Mesodermal cell (in vitro differentiated cells): Measurements from ENCODE around the gene KIAA1549.

Experiments
- H3K27ac ChIP-seq: 2 replicates; pipeline ENCODE4 v1.7.0; 2013; ENCODE audit warnings: mild to moderate bottlenecking, low read depth, low read length, moderate library complexity; ENCODE audit not compliant: severe bottlenecking
- H3K36me3 ChIP-seq: 2 replicates; pipeline ENCODE4 v1.7.1; 2013; ENCODE audit warnings: mild to moderate bottlenecking, low read length, moderate library complexity; ENCODE audit not compliant: control insufficient read depth, insufficient read depth
- H3K4me1 ChIP-seq: one replicate; pipeline ENCODE4 v1.7.1; 2013; ENCODE audit warnings: mild to moderate bottlenecking, low read length; ENCODE audit not compliant: insufficient read depth, control insufficient read depth, poor library complexity, severe bottlenecking
- H3K4me3 ChIP-seq: 2 replicates; pipeline ENCODE4 v1.7.0; 2013; ENCODE audit warnings: low read length, control low read depth, mild to moderate bottlenecking; ENCODE audit not compliant: insufficient read depth, poor library complexity, severe bottlenecking; ENCODE audit errors: extremely low read depth
- H3K9me3 ChIP-seq: 2 replicates; pipeline ENCODE4 v1.7.1; 2013; ENCODE audit warnings: mild to moderate bottlenecking, low read length, moderate library complexity; ENCODE audit not compliant: control insufficient read depth
- WGBS, 2 experiments: methylation state at CpG; one replicate each; pipeline ENCODE4 v1.1.5; 2013; ENCODE audit warnings: missing lambda C conversion rate in 2 of 2; ENCODE audit not compliant: insufficient coverage in 2 of 2; 5-methylcytosine and 5-hydroxymethylcytosine counted together

KIAA1549 gene

DNA sequence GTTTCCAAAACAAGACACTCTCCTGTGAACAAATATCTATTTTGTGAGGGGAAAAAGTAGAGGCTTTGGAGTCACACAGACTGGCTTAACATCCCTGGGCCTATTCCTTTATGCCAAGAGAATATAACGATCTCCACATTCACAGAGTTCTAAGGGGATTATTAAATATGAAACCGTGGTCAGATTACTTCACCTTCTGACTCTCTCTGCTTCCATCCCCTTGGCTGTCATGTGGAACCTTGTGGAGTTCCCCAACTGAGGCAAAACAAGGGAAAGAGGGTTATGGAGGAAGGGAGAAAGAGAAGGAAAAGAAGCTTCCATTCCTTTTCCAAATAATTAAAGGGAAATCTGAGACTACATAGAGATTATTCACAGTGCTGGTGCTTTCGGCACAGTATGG lies 127.7 kb downstream of the KIAA1549 start:
- no peaks in the 10 kb centered on the region for H3K9me3 ChIP-seq
- no CpG with 5 or more reads among the region's 3 CpGs for WGBS, 2 experiments
- H3K36me3 ChIP-seq: peaks cover 42% of the 10 kb centered on the region
- H3K4me3 ChIP-seq: no peak overlapping the region
- H3K27ac ChIP-seq: no peak overlapping the region
- H3K4me1 ChIP-seq: no peaks in the 10 kb centered on the region

GRCh38 chr7:138852469-138852868 lies 128.7 kb downstream of the KIAA1549 start:
- H3K4me3 ChIP-seq: no peak overlapping the region
- H3K4me1 ChIP-seq: no peaks in the 10 kb centered on the region
- no peak overlapping the region for H3K27ac ChIP-seq
- WGBS, 2 experiments: 92 to 94% methylated on average over 4 to 5 of the region's 5 CpGs
- peaks cover 39% of the 10 kb centered on the region for H3K36me3 ChIP-seq
- no peaks in the 10 kb centered on the region for H3K9me3 ChIP-seq

GRCh38 chr7:138849701-138850100 lies 131.5 kb downstream of the KIAA1549 start:
- 94 to 100% methylated on average over 3 to 4 of the region's 5 CpGs for WGBS, 2 experiments
- Histone ChIP-seq H3K4me1 (no peaks in the 10 kb centered on the region), H3K4me3 (no peak overlapping the region), H3K27ac (no peak overlapping the region), H3K36me3 (peaks cover 30% of the 10 kb centered on the region), H3K9me3 (no peaks in the 10 kb centered on the region)

- Histone ChIP-seq H3K9me3 (no peaks in the 10 kb centered on the region), H3K27ac (no peak overlapping the region), H3K36me3 (peaks cover 42% of the 10 kb centered on the region), H3K4me1 (no peaks in the 10 kb centered on the region), H3K4me3 (no peak overlapping the region)
- 80 to 90% methylated on average over 2 of the region's 3 CpGs for WGBS, 2 experiments
Measured at GRCh38 chr7:138848056-138848980, 132.9 kb downstream of the KIAA1549 start.

DNA sequence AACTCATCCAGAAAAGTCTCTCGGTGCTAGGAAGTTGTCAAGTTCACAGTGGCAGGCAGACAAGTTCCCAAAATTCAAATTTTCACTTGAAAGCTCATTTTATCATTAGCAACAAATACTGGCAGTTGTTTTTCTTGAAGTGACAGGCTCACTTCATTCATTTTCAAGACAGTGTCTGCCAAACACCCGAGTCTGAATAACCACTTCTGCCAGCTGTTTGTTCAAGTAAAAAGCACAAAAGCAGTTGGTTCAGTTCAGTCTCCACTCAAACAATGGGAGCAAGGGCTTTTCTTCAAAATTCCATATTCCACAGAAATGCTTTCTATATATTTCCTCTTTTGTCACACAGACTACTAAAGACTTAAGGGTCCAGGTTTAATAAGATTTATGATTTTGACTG lies 135.5 kb downstream of the KIAA1549 start:
- H3K4me1 ChIP-seq: peaks cover 8% of the 10 kb centered on the region
- WGBS, 2 experiments: 82 to 93% methylated on average over 2 of the region's 2 CpGs
- H3K36me3 ChIP-seq: peaks cover 46% of the 10 kb centered on the region
- H3K27ac ChIP-seq: no peak overlapping the region
- no peaks in the 10 kb centered on the region for H3K9me3 ChIP-seq
- H3K4me3 ChIP-seq: no peak overlapping the region

DNA sequence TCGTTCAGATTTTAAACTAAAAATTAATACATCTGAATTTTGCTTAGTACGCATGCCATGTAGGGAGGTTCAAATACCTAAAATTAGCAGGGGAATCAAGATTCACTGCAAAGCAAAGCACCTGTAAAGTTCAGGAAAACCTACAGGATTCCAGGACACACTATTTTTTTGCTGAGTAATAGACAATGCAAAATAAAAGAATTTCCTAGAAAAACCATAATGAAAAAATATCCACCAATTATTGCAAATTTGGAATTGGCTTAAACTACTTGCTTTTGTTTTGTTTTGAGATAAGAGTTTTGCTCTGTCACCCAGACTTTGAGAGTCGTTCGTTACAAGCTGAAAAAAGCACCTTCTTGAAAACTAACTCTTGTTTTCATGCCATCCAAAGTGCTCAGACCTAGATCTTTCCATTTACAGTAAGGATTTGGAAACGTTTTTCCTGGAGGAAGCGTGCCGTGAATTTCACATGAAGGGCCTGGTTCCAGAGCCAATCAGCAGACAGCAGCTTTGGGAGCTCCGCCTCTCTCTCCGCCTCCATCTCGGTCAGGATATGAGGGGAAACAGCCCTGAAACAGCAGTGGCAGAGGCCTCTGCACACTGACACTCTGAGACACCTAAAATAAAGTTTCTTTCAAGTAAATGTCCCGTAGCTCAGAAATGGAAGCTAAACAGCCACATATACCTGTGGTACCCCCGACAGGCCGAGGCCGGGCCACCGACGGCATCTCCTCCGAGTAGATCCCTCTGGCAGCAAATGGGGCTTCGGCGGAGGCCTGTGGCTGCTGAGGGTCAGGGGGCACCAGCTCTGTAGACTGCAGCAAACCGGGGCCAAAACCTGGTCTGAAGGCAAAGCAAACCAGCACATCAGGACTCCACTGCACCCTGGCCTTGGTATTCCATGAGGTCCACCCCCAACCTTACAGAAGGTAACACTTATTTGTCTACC lies 137.3 kb downstream of the KIAA1549 start:
- Histone ChIP-seq H3K9me3 (no peaks in the 10 kb centered on the region), H3K27ac (no peak overlapping the region), H3K4me1 (peaks cover 8% of the 10 kb centered on the region), H3K4me3 (no peak overlapping the region), H3K36me3 (peaks cover 44% of the 10 kb centered on the region)
- 90 to 92% methylated on average over 16 of the region's 20 CpGs for WGBS, 2 experiments

- WGBS, 2 experiments: 65 to 71% methylated on average over 6 to 11 of the region's 12 CpGs
- H3K4me3 ChIP-seq: no peak overlapping the region
- H3K9me3 ChIP-seq: no peaks in the 10 kb centered on the region
- H3K27ac ChIP-seq: peak overlapping the region; percentile 67
- H3K4me1 ChIP-seq: peaks cover 8% of the 10 kb centered on the region
- H3K36me3 ChIP-seq: peaks cover 54% of the 10 kb centered on the region
Measured at GRCh38 chr7:138842111-138842510, 139.1 kb downstream of the KIAA1549 start.

DNA sequence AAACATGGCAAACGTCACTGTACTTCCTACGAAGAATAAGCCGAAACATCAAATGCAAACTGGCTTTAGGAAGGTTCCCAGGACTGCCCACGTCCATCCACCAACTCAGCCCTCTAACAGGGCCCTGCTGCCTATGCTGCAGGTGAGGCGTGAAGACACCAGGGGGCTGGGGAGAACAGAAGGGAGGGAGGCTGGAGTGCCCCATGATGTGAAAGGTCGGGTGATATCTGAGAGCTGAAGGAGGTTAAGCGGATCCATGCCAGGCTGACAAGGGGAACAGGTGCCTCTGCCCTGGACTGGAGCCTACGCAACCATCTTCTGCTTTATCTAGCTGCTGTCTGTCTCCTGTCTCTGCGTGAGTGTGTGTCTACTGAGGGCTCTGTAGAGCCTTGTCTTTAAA lies 143.0 kb downstream of the KIAA1549 start:
- no peak overlapping the region for H3K4me3 ChIP-seq
- no peak overlapping the region for H3K27ac ChIP-seq
- 88 to 93% methylated on average over 5 to 8 of the region's 9 CpGs for WGBS, 2 experiments
- peaks cover 64% of the 10 kb centered on the region for H3K36me3 ChIP-seq
- H3K9me3 ChIP-seq: no peaks in the 10 kb centered on the region
- peaks cover 8% of the 10 kb centered on the region for H3K4me1 ChIP-seq

- peaks cover 64% of the 10 kb centered on the region for H3K36me3 ChIP-seq
Measured at GRCh38 chr7:138837627-138838026, 143.6 kb downstream of the KIAA1549 start.

DNA sequence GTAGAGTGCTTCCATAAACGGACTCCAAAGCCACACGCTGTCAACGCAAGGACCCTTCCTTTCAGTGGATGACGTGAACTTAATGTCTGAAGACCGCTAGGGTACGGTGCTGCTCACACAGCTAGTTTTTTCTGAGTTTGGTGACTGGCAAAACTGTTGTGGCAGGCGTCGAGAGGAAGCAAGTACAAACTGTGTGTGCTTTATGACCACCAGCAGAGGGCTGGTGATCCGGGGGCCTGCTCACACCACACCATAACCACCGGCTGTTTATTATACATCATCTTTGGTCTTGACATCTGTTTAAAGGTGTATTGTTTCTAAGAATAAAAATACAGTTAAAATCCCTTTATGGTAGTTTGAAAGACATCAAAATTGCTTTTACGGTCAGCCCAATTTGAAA lies 146.1 kb downstream of the KIAA1549 start:
- peaks cover 46% of the 10 kb centered on the region for H3K36me3 ChIP-seq

More at GRCh38 chr7:138837627-138838026, 143.6 kb downstream of the KIAA1549 start:
- Histone ChIP-seq H3K27ac (no peak overlapping the region), H3K9me3 (no peaks in the 10 kb centered on the region), H3K4me3 (no peak overlapping the region), H3K4me1 (peaks cover 8% of the 10 kb centered on the region)
- WGBS, 2 experiments: 96 to 97% methylated on average over 13 of the region's 13 CpGs

More for the DNA sequence above, 146.1 kb downstream of the KIAA1549 start:
- 90 to 97% methylated on average over 6 to 9 of the region's 11 CpGs for WGBS, 2 experiments
- Histone ChIP-seq H3K9me3 (no peaks in the 10 kb centered on the region), H3K4me3 (no peak overlapping the region), H3K27ac (no peak overlapping the region), H3K4me1 (no peaks in the 10 kb centered on the region)
